Measurements from ENCODE around the gene THBS2. TPM values are rescaled to one million over a fixed set of nuclear protein-coding genes. Genes with fewer than 3 reads are reported as not detected.

THBS2 gene
- total RNA-seq, 1 donor from 2014 or later, result 6.9 TPM

GRCh38 chr6:169285165-169285564 lies 31.5 kb upstream of the THBS2 start:
- no peaks in the 10 kb centered on the region for H3K9me3 ChIP-seq (replicated peaks)
- intact Hi-C loops (cut with micrococcal nuclease), result no loop called here
- no peak overlapping the region for H3K27ac ChIP-seq (replicated peaks)
- no peaks in the 10 kb centered on the region for H3K36me3 ChIP-seq
- no peak for TF ChIP-seq CTCF (IDR thresholded peaks at IDR 0.05; ENCODE audit: borderline replicate concordance)
- DNase-seq, result no peak
- no peaks in the 10 kb centered on the region for H3K4me1 ChIP-seq
- no peak overlapping the region for H3K4me3 ChIP-seq
- peaks cover 49% of the 10 kb centered on the region for H3K27me3 ChIP-seq (ENCODE audit: low read depth)

DNA sequence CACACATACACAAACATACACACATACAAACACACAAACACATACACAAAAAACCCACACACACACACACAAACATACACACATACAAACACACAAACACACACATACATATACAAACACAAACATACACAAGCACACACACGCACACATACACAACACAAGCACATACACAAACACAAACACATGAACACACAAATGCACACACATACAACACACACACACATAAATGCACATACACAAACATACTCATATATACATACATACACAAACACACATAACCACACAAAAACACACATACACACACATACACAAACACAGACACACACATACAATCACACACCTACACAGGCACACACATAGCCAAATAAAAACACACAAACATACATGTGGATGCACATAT lies 30.3 kb upstream of the THBS2 start:
- Histone ChIP-seq H3K36me3 (no peaks in the 10 kb centered on the region), H3K27me3 (ENCODE audit: low read depth) (peaks cover 46% of the 10 kb centered on the region), H3K4me3 (no peak overlapping the region), H3K9me3 (replicated peaks) (no peaks in the 10 kb centered on the region), H3K27ac (replicated peaks) (no peak overlapping the region), H3K4me1 (no peaks in the 10 kb centered on the region)
- intact Hi-C loops (cut with micrococcal nuclease), result no loop called here
- DNase-seq, result no peak
- no peak for TF ChIP-seq CTCF (IDR thresholded peaks at IDR 0.05; ENCODE audit: borderline replicate concordance)

DNA sequence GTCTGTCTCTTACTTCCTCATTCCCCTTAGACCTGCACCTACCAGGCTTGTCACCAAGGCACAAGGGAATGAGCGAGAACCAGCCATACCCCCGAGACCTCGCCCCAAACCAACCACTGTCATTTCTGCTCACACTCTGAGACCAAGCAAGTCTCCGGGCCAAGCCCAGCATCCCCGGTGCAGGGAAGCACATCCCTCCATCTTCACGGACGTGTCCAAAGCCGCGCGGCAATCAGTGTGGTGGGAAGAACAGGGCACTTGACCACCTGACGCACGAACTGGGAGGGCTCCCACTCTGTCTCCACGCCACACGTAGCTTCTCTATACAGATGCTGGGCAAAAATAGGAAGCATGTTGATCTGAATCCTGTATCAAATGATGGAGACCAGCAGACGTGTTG lies 28.4 kb upstream of the THBS2 start:
- intact Hi-C loops (cut with micrococcal nuclease), result no loop called here
- Histone ChIP-seq H3K27ac (replicated peaks) (no peak overlapping the region), H3K9me3 (replicated peaks) (no peaks in the 10 kb centered on the region), H3K4me3 (no peak overlapping the region), H3K27me3 (ENCODE audit: low read depth) (peaks cover 28% of the 10 kb centered on the region), H3K4me1 (no peaks in the 10 kb centered on the region), H3K36me3 (no peaks in the 10 kb centered on the region)
- no peak for TF ChIP-seq CTCF (IDR thresholded peaks at IDR 0.05; ENCODE audit: borderline replicate concordance)
- DNase-seq, result no peak

DNA sequence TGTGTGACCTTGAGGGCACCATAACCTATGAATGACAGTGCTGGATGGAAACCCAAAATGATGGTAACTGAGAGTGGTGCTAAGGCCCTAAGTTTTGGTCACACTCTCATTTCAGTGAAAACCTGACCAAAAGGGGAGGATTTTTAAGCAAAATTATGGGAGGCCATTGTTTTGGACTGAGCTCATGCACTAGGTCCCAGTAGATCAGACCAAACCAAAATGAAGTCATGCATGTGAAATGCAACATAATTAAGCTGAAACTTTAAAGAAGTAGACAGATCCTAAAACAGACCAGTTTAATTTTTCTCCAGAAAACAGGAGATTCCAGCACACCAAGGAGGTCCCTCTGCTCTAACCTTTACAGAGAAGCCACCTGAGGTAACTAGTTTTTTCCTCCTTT lies 24.0 kb upstream of the THBS2 start:
- no peak for DNase-seq
- Histone ChIP-seq H3K9me3 (replicated peaks) (no peaks in the 10 kb centered on the region), H3K4me3 (no peak overlapping the region), H3K27ac (replicated peaks) (no peak overlapping the region), H3K36me3 (no peaks in the 10 kb centered on the region), H3K27me3 (ENCODE audit: low read depth) (peaks cover 17% of the 10 kb centered on the region), H3K4me1 (no peaks in the 10 kb centered on the region)
- intact Hi-C loops (cut with micrococcal nuclease), result no loop called here
- TF ChIP-seq CTCF (IDR thresholded peaks at IDR 0.05; ENCODE audit: borderline replicate concordance), result no peak

DNA sequence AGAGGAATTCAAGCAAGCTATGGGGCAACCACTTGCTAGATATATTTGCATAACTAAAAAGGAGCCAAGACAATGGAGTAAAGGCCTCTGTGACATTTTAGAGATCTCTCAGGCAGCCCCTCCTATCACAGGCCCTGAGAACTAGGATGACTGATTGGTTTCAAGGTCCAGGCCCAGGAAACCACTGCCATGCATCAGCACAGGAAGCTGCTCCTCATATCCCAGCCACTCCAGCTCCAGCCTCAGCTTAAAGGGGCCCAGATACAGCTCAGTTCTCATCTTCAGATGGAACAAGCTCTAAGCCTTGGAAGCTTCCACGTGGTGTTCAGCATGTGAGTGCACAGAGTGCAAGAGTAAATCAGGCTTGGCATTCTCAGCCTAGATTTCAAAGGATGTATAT lies 21.1 kb upstream of the THBS2 start:
- no peak for DNase-seq
- no peak for TF ChIP-seq CTCF (IDR thresholded peaks at IDR 0.05; ENCODE audit: borderline replicate concordance)
- Histone ChIP-seq H3K27me3 (ENCODE audit: low read depth) (peaks cover 13% of the 10 kb centered on the region), H3K36me3 (no peaks in the 10 kb centered on the region), H3K27ac (replicated peaks) (no peak overlapping the region), H3K4me3 (no peak overlapping the region), H3K9me3 (replicated peaks) (no peaks in the 10 kb centered on the region), H3K4me1 (no peaks in the 10 kb centered on the region)
- intact Hi-C loops (cut with micrococcal nuclease), result no loop called here

DNA sequence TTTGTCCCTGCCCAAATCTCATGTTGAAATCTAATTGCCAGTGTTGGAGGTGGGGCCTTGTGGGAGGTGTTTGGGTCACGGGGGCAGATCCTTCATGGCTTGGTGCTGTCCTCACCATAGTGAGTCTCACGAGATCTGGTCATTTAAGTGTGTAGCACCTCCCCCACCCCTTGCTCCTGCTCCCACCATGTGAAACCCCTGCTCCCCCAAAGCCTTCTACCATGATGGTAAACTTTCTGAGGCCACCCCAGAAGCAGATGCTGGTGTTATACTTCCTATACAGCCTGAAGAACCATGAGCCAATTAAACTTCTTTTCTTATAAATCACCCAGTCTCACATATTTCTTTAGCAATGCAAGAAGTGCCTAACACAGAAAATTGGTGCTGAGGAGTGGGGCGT lies 19.9 kb upstream of the THBS2 start:
- Histone ChIP-seq H3K27ac (replicated peaks) (no peak overlapping the region), H3K4me1 (no peaks in the 10 kb centered on the region), H3K27me3 (ENCODE audit: low read depth) (peaks cover 24% of the 10 kb centered on the region), H3K36me3 (no peaks in the 10 kb centered on the region), H3K9me3 (replicated peaks) (peaks cover under 1% of the 10 kb centered on the region), H3K4me3 (no peak overlapping the region)
- intact Hi-C loops (cut with micrococcal nuclease), result no loop called here
- TF ChIP-seq CTCF (IDR thresholded peaks at IDR 0.05; ENCODE audit: borderline replicate concordance), result no peak
- no peak for DNase-seq
